ENCODE data around the gene B4GALT2.

- no peak for TF ChIP-seq CTCF (conservative IDR thresholded peaks at IDR 0.05; ENCODE audit: low read depth, low read length)
- TF ChIP-seq EZH2 (IDR thresholded peaks at IDR 0.05; ENCODE audit: borderline replicate concordance, low read depth, low read length, poor library complexity, severe bottlenecking): no peak
Measured at GRCh38 chr1:44029911-44030604, 51.0 kb downstream of the B4GALT2 start.
